Amniotic epithelial cell (primary cell): ENCODE data around the gene MIOX.

ENCODE experiments used
- DNase-seq: peaks from one replicate; pipeline ENCODE4 v3.0.0-alpha.2; 2010; ENCODE audit warnings: low read depth

The MIOX gene

GRCh38 chr22:50486561-50487289 is at the start of gene MIOX:
TSS of gene MIOX (plus strand) at chr22:50486859. CDS start at chr22:50486898, 39 bp downstream.
- DNase-seq, result no peak

- DNase-seq, result no peak
Measured at GRCh38 chr22:50437511-50438304, 49.0 kb upstream of the MIOX start.

GRCh38 chr22:50438305-50439275 is 48.1 kb upstream of the MIOX start:
- DNase-seq, result no peak

GRCh38 chr22:50439314-50439870 is 47.3 kb upstream of the MIOX start:
- no peak for DNase-seq

GRCh38 chr22:50439871-50440331 is 46.8 kb upstream of the MIOX start:
- no peak for DNase-seq

GRCh38 chr22:50440544-50441249 is 46.0 kb upstream of the MIOX start:
- DNase-seq, result no peak

GRCh38 chr22:50441428-50441993 is 45.1 kb upstream of the MIOX start:
- DNase-seq, result no peak

- DNase-seq, result no peak
Measured at GRCh38 chr22:50443197-50443596, 43.5 kb upstream of the MIOX start.

GRCh38 chr22:50443801-50444625 is 42.6 kb upstream of the MIOX start:
- no peak for DNase-seq

- DNase-seq, result peak; percentile 79
Measured at GRCh38 chr22:50444663-50445062, 42.0 kb upstream of the MIOX start.

GRCh38 chr22:50445071-50445879 is 41.4 kb upstream of the MIOX start:
- no peak for DNase-seq

GRCh38 chr22:50445880-50446707 is 40.6 kb upstream of the MIOX start:
- DNase-seq, result no peak

- DNase-seq, result no peak
Measured at GRCh38 chr22:50446708-50447575, 39.7 kb upstream of the MIOX start.

GRCh38 chr22:50447576-50448551 is 38.8 kb upstream of the MIOX start:
- DNase-seq, result no peak

- DNase-seq, result no peak
Measured at GRCh38 chr22:50452649-50453048, 34.0 kb upstream of the MIOX start.

- DNase-seq, result no peak
Measured at GRCh38 chr22:50454556-50455075, 32.0 kb upstream of the MIOX start.
